BJ (cell line): Measurements from ENCODE around the gene ZCCHC13. TPM values are rescaled to one million over a fixed set of nuclear protein-coding genes. Genes with fewer than 3 reads are reported as not detected.

ENCODE experiments used
- CTCF ChIA-PET: fragments of 350-600 bp; formaldehyde crosslinking; extraction: SDS; loops from one replicate; lab custom pipeline; 2021; ENCODE audit warnings: antibody characterized with exemption, inconsistent platforms; lab: Yijun Ruan, JAX
- POLR2A ChIA-PET: fragments of 300-600 bp; sonication (Branson Sonifier 250); formaldehyde crosslinking; extraction: SDS; loops from one replicate; lab custom pipeline; 2021; ENCODE audit warnings: antibody characterized with exemption; lab: Charles Lee
- DNase-seq: peaks from one replicate; pipeline ENCODE4 v3.0.0-alpha.2; 2011; ENCODE audit warnings: low read depth
- H3K27me3 ChIP-seq: 2 replicates; pipeline ENCODE4 v1.6.0; 2011; ENCODE audit warnings: low read length; ENCODE audit not compliant: control insufficient read depth, insufficient read depth
- H3K36me3 ChIP-seq: 2 replicates; pipeline ENCODE4 v1.5.1; 2011; ENCODE audit warnings: low read length; ENCODE audit not compliant: control insufficient read depth, insufficient read depth
- H3K4me3 ChIP-seq: 2 replicates; pipeline ENCODE4 v1.5.1; 2011; ENCODE audit warnings: low read depth, mild to moderate bottlenecking, control low read depth, low read length
- CTCF ChIP-seq: IDR thresholded peaks from 2 replicates; pipeline ENCODE4 v1.5.1; 2011; ENCODE audit warnings: low read depth, mild to moderate bottlenecking, control low read depth, inconsistent platforms, low read length, moderate library complexity; ENCODE audit not compliant: insufficient read depth
- polyA plus RNA-seq: library from polyadenylated mRNA; depleted of rRNA; stranded (reverse); fragments of >200 nt; gene quantifications from 2 replicates; pipeline ENCODE4 v1.2.3, GENCODE V29; 2011

The ZCCHC13 gene
- polyA plus RNA-seq, 1 experiment, result not detected

- H3K27me3 ChIP-seq, result no peaks in the 10 kb centered on the region
- H3K4me3 ChIP-seq, result no peak overlapping the region
- ChIA-PET CTCF (interaction anchor here (0.6 kb wide), 2 partner anchors 109 to 257 kb away, joined by 3 read pairs; no protein-coding TSS in a partner anchor), POLR2A (interaction anchor here (0.7 kb wide), 1 partner anchor 11 kb away, joined by 6 read pairs; no protein-coding TSS in a partner anchor)
- TF ChIP-seq CTCF, result no peak
- H3K36me3 ChIP-seq, result peaks cover 3% of the 10 kb centered on the region; the same call in 1 of the 2 replicates
- DNase-seq, result no peak
These were observed 31.8 kb upstream of the ZCCHC13 start for GRCh38 chrX:74272230-74272629.

GRCh38 chrX:74274516-74274915 lies 29.5 kb upstream of the ZCCHC13 start:
- no peak for TF ChIP-seq CTCF
- no peak for DNase-seq
- ChIA-PET CTCF (no interaction called here), POLR2A (no interaction called here)
- H3K27me3 ChIP-seq, result no peaks in the 10 kb centered on the region
- H3K36me3 ChIP-seq, result peaks cover 6% of the 10 kb centered on the region; the same call in 1 of the 2 replicates
- no peak overlapping the region for H3K4me3 ChIP-seq

GRCh38 chrX:74277320-74277719 lies 26.7 kb upstream of the ZCCHC13 start:
- DNase-seq, result no peak
- ChIA-PET POLR2A (no interaction called here), CTCF (no interaction called here)
- H3K4me3 ChIP-seq, result no peak overlapping the region
- no peak for TF ChIP-seq CTCF
- no peaks in the 10 kb centered on the region for H3K27me3 ChIP-seq
- peaks cover 11% of the 10 kb centered on the region for H3K36me3 ChIP-seq

- DNase-seq, result no peak
- ChIA-PET POLR2A (no interaction called here), CTCF (no interaction called here)
- no peak overlapping the region for H3K4me3 ChIP-seq
- peaks cover 11% of the 10 kb centered on the region for H3K36me3 ChIP-seq
- no peak for TF ChIP-seq CTCF
- H3K27me3 ChIP-seq, result no peaks in the 10 kb centered on the region
These were observed 26.1 kb upstream of the ZCCHC13 start for GRCh38 chrX:74277846-74278245.

- Histone ChIP-seq H3K4me3 (no peak overlapping the region), H3K27me3 (no peaks in the 10 kb centered on the region), H3K36me3 (peaks cover 13% of the 10 kb centered on the region)
- no peak for TF ChIP-seq CTCF
- ChIA-PET POLR2A (no interaction called here), CTCF (no interaction called here)
- no peak for DNase-seq
These were observed 23.2 kb upstream of the ZCCHC13 start for GRCh38 chrX:74280759-74281158.
